Stomach (tissue), 9 donors: Measurements from ENCODE around the gene FDX2. TPM values are rescaled to one million over a fixed set of nuclear protein-coding genes. Genes with fewer than 3 reads are reported as not detected.
A peak's percentile ranks its signal among the peaks of the same experiment; 100 is the strongest.

Experiments
- DNase-seq, 2 donors: peaks; one replicate each; pipeline versions ENCODE4 v3.0.0 to v3.0.0-alpha.2; 2013 to 2019
- H3K27ac ChIP-seq, 5 donors: fragments of 200-600 bp in 4 of 5; sonication (generic) in 4 of 5; one replicate each; pipeline ENCODE4 v1.5.1; 2013 to 2019; ENCODE audit warnings: mild to moderate bottlenecking in 1 of 5, moderate library complexity in 1 of 5
- H3K27me3 ChIP-seq, 3 donors: fragments of 200-600 bp; sonication (generic); one replicate each; pipeline ENCODE4 v1.5.1; 2017 to 2019; ENCODE audit warnings: mixed run types in 1 of 3
- H3K36me3 ChIP-seq, 4 donors: fragments of 200-600 bp; sonication (generic); 1 replicate in 3 of 4; 2 replicates in 1 of 4; pipeline ENCODE4 v1.5.1; 2016 to 2019
- H3K4me1 ChIP-seq, 4 donors: fragments of 200-600 bp; sonication (generic); one replicate each; pipeline ENCODE4 v1.5.1; 2016 to 2019
- H3K4me3 ChIP-seq, 4 donors: fragments of 200-600 bp; sonication (generic) in 3 of 4; one replicate each; pipeline ENCODE4 v1.5.1; 2016 to 2019; ENCODE audit warnings: mild to moderate bottlenecking in 1 of 4
- H3K9me3 ChIP-seq, 4 donors: fragments of 200-600 bp; sonication (generic); one replicate each; pipeline ENCODE4 v1.5.1; 2016 to 2019
- CTCF ChIP-seq, 7 experiments: fragments of 450-650 bp in 4 of 7; fragments of 200-600 bp in 3 of 7; sonication (generic) in 3 of 7; IDR thresholded peaks; one replicate each; pipeline ENCODE4 v1.5.1; 2016 to 2019; ENCODE audit warnings: antibody characterized with exemption in 7 of 7, control low read depth in 2 of 7, mild to moderate bottlenecking in 1 of 7
- EP300 ChIP-seq: sonication (generic); formaldehyde crosslinking; IDR thresholded peaks from one replicate; pipeline ENCODE4 v1.6.1; 2017; ENCODE audit warnings: antibody characterized with exemption
- POLR2A ChIP-seq, 4 donors: fragments of 450-650 bp; IDR thresholded peaks; one replicate each; pipeline ENCODE4 v1.6.1; 2016; ENCODE audit warnings: antibody characterized with exemption in 4 of 4, control low read depth in 2 of 4, mild to moderate bottlenecking in 1 of 4, moderate library complexity in 1 of 4
- POLR2AphosphoS5 ChIP-seq, 3 donors: sonication (generic); formaldehyde crosslinking; IDR thresholded peaks; one replicate each; pipeline ENCODE4 v1.6.1; 2016; ENCODE audit warnings: antibody characterized with exemption in 3 of 3
- WGBS, 5 donors: extraction: QIAGEN DNeasy Blood & Tissue Kit in 3 of 5; methylation state at CpG; one replicate each; pipeline versions ENCODE4 v1.1.5 to v1.1.7; 2013 to 2018; 5-methylcytosine and 5-hydroxymethylcytosine counted together
- intact Hi-C: fragments of 100-400 bp; cut with DNase I; formaldehyde crosslinking; loops from one replicate; pipeline ENCODE4 v1.15.1; 2023; ENCODE audit warnings: low total_unique reads
- polyA plus RNA-seq, 3 donors: library from polyadenylated mRNA; stranded (reverse); fragments of 200-250 nt; gene quantifications; one replicate each; pipeline ENCODE4 v1.2.3, GENCODE V29; 2013
- total RNA-seq, 5 donors: library from RNA; depleted of rRNA; stranded (reverse); fragments of >200 nt; gene quantifications; one replicate each; pipeline versions ENCODE4 v1.1.0 to v1.2.3, GENCODE V29; 2014 to 2016
- donor health status: healthy with polysubstance abuse.
- donor health status: Bipolar disorder and iron deficiency.
- donor health status: healthy.

The FDX2 gene
- total and polyA plus RNA-seq, 8 donors = 0.89 to 54.3 (median 28.8) TPM; not detected in 1

- DNase-seq = no peak
- Histone ChIP-seq H3K27ac (no peak overlapping the region), H3K4me1 (peaks cover 9 to 18% (median 13%) of the 10 kb centered on the region in 4 donors), H3K36me3 (peaks cover 75 to 85% (median 79%) of the 10 kb centered on the region in 4 donors), H3K4me3 (no peak overlapping the region), H3K27me3 (no peaks in the 10 kb centered on the region), H3K9me3 (no peaks in the 10 kb centered on the region)
- TF ChIP-seq EP300 (no peak), POLR2A (IDR thresholded peaks at IDR 0.05) (no peak), POLR2AphosphoS5 (IDR thresholded peaks at IDR 0.05) (no peak), CTCF (IDR thresholded peaks at IDR 0.05) (no peak)
- intact Hi-C loops = loop anchor here (10.0 kb wide), 1 partner anchor 47 kb away; no protein-coding TSS in a partner anchor
- WGBS, 5 donors = 81 to 88% (median 85%) methylated on average over 7 of the region's 7 CpGs
These were observed 12.0 kb upstream of the FDX2 start for GRCh38 chr19:10327793-10328192.

GRCh38 chr19:10325732-10326131 lies 9.9 kb upstream of the FDX2 start:
- DNase-seq = no peak
- intact Hi-C loops = loop anchor here (10.0 kb wide), 1 partner anchor 49 kb away; no protein-coding TSS in a partner anchor
- 84 to 90% (median 90%) methylated on average over 8 of the region's 8 CpGs for WGBS, 5 donors
- Histone ChIP-seq H3K4me3 (no peak overlapping the region), H3K36me3 (peaks cover 94 to 100% (median 99%) of the 10 kb centered on the region in 4 donors), H3K4me1 (peaks cover 0 to 3% (median 0%) of the 10 kb centered on the region in 4 donors), H3K27me3 (no peaks in the 10 kb centered on the region), H3K9me3 (no peaks in the 10 kb centered on the region), H3K27ac (no peak overlapping the region)
- TF ChIP-seq POLR2AphosphoS5 (IDR thresholded peaks at IDR 0.05) (no peak), EP300 (no peak), CTCF (IDR thresholded peaks at IDR 0.05) (no peak), POLR2A (IDR thresholded peaks at IDR 0.05) (no peak)

GRCh38 chr19:10321874-10322835 lies 6.3 kb upstream of the FDX2 start:
- TF ChIP-seq POLR2AphosphoS5 (IDR thresholded peaks at IDR 0.05) (no peak), CTCF (IDR thresholded peaks at IDR 0.05) (no peak), POLR2A (IDR thresholded peaks at IDR 0.05) (no peak)
- Histone ChIP-seq H3K4me1 (no peaks in the 10 kb centered on the region), H3K36me3 (peaks cover 85 to 100% (median 100%) of the 10 kb centered on the region in 4 donors), H3K27me3 (no peaks in the 10 kb centered on the region), H3K9me3 (no peaks in the 10 kb centered on the region), H3K4me3 (no peak overlapping the region), H3K27ac (no peak overlapping the region)
- peak in 1 of 2 donors; percentile 56 for DNase-seq
- 88 to 94% (median 91%) methylated on average over 16 to 19 of the region's 19 CpGs for WGBS, 5 donors
- intact Hi-C loops = loop anchor here (10.0 kb wide), 1 partner anchor 53 kb away; no protein-coding TSS in a partner anchor

GRCh38 chr19:10321417-10321797 lies 5.6 kb upstream of the FDX2 start:
- no peaks in the 10 kb centered on the region for H3K9me3 ChIP-seq
- 78 to 85% (median 83%) methylated on average over 3 to 11 of the region's 11 CpGs for WGBS, 5 donors
- intact Hi-C loops = loop anchor here (10.0 kb wide), 1 partner anchor 53 kb away; no protein-coding TSS in a partner anchor
- no peaks in the 10 kb centered on the region for H3K27me3 ChIP-seq
- peaks cover 0 to 2% (median 1%) of the 10 kb centered on the region in 4 donors for H3K4me1 ChIP-seq
- no peak for DNase-seq
- TF ChIP-seq POLR2AphosphoS5 (IDR thresholded peaks at IDR 0.05) = no peak
- TF ChIP-seq EP300 = no peak
- TF ChIP-seq CTCF (IDR thresholded peaks at IDR 0.05) = no peak
- TF ChIP-seq POLR2A (IDR thresholded peaks at IDR 0.05) = no peak
- H3K4me3 ChIP-seq = no peak overlapping the region
- no peak overlapping the region for H3K27ac ChIP-seq
- H3K36me3 ChIP-seq = peaks cover 79 to 100% (median 99%) of the 10 kb centered on the region in 4 donors
